ENCODE results near the gene CACNG5. TPM values are rescaled to one million over a fixed set of nuclear protein-coding genes. Genes with fewer than 3 reads are reported as not detected.

The CACNG5 gene
- total RNA-seq, 6 experiments from 2014 or later, result not detected

DNA sequence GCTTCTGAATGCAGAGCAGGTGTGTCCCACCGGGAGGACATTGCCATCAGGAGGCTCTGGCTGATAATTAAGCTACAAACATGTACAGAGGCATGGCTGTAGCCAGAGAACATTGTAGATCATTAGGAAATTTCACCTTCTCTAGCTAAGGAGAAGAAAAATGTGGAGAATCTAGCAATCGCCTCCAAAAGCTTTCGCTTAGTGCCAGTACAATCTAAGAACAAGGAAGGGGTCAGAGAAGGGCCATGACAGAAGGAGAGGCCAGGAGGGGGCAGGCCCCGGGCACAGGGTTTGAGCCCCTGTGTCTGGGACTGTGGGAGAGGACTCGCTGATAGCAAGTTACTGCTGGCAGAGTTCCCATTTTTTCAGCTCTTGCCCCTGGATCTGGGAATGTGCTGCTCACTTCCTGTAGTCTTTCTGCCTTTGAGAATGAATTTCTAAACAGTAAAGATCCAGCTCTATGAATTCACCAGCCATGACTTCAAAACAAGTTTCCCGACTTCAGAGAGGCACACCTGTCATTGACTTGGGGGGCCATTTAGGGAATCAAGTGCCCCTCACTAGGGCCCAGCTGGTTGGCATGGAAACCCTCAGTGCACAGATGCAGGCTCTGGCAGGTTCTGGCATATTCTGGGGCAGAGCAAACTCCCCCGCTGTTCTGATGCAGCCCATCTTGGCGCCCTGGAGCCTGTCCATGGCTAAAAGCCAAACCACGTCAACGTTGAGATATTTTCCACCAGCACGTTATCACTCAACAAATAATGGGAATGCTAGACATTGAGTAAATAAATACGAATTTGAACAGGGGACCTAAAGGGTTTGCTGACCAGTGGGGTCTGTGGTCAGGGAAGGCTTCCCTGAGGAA is 70.1 kb downstream of the CACNG5 start:
- DNase-seq (peak in 1 of 3 donors; percentile 29), ATAC-seq (peak; percentile 14 to 40 (median 25))
- 30% methylated on average over 12 of the region's 12 CpGs for WGBS (ENCODE audit: insufficient coverage, low coverage, low lambda C conversion rate, missing lambda C conversion rate)
- Histone ChIP-seq H3K4me3 (no peak overlapping the region), H3K36me3 (no peaks in the 10 kb centered on the region), H3K27me3 (no peaks in the 10 kb centered on the region), H3K27ac (no peak overlapping the region), H3K4me1 (no peaks in the 10 kb centered on the region), H3K9me3 (no peaks in the 10 kb centered on the region)
- no peak for TF ChIP-seq POLR2A (IDR thresholded peaks at IDR 0.05)
- TF ChIP-seq CTCF (IDR thresholded peaks at IDR 0.05), result no peak
- intact Hi-C loops (cut with DNase I), result loop anchor here (5.0 to 10.0 kb wide), 2 partner anchors 188 to 190 kb away; no protein-coding TSS in a partner anchor

DNA sequence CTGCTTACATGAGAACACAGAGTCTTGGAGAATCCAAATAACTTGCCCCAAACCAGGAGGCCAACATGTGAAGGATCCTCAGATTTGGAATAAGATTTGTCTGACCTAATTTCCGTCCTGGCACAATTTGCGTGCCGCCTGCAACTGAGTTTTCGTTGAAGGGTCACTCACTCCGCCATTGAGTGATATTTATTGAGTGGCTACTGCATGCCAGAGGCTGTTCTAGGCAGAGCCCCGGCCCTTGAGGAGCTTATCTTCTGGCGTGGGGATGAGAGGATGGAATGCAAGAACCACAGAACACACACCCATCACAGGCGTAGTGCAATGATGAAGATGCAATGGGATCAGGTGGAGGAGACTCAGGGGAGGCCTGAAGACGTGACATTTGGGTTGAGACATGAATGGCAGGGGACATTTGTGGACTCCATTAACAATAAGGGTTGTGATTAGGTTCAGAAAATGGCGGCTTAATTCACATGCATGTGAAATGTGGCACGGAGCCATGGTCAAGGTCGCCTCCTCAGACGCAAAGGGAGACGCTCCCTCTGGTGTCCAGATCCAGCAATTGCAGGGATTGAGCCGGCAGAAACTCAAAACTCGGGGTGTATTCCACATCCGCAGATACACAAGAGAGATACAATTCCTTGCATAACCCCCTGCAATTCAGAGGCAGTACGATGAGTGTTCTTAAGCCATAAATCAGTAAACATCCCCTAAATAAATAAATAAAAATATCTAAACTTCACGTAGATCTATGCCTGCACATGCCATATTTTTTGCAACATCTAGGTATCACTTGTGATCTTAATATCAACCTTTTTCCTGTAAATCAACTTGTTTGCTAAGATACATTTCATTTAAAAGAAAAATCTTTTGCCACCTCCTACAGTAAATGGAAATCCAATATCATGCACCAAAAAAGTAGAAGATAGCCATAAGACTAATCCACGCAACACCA is 71.7 kb downstream of the CACNG5 start:
- 39% methylated on average over 19 of the region's 20 CpGs for WGBS (ENCODE audit: insufficient coverage, low coverage, low lambda C conversion rate, missing lambda C conversion rate)
- peak; percentile 75 to 89 (median 81) for ATAC-seq
- TF ChIP-seq CTCF (IDR thresholded peaks at IDR 0.05), result peak; percentile 84 to 93 (median 88)
- no peak for TF ChIP-seq POLR2A (IDR thresholded peaks at IDR 0.05)
- peak; percentile 79 to 82 (median 81) for DNase-seq
- no peaks in the 10 kb centered on the region for H3K9me3 ChIP-seq
- intact Hi-C loops (cut with DNase I), result loop anchor here (5.0 to 10.0 kb wide), 2 partner anchors 189 to 192 kb away; no protein-coding TSS in a partner anchor
- H3K27ac ChIP-seq, result no peak overlapping the region
- no peaks in the 10 kb centered on the region for H3K27me3 ChIP-seq
- no peaks in the 10 kb centered on the region for H3K4me1 ChIP-seq
- H3K36me3 ChIP-seq, result no peaks in the 10 kb centered on the region
- no peak overlapping the region for H3K4me3 ChIP-seq

GRCh38 chr17:66909804-66910373 is 75.0 kb downstream of the CACNG5 start:
- H3K9me3 ChIP-seq, result no peaks in the 10 kb centered on the region
- WGBS (ENCODE audit: insufficient coverage, low coverage, low lambda C conversion rate, missing lambda C conversion rate), result 76% methylated on average over 8 of the region's 8 CpGs
- DNase-seq, result no peak
- H3K27ac ChIP-seq, result no peak overlapping the region
- no peaks in the 10 kb centered on the region for H3K4me1 ChIP-seq
- TF ChIP-seq CTCF (IDR thresholded peaks at IDR 0.05) (no peak), POLR2A (IDR thresholded peaks at IDR 0.05) (no peak)
- no peak for ATAC-seq
- no peaks in the 10 kb centered on the region for H3K36me3 ChIP-seq
- H3K4me3 ChIP-seq, result no peak overlapping the region
- H3K27me3 ChIP-seq, result no peaks in the 10 kb centered on the region
- intact Hi-C loops (cut with DNase I), result loop anchor here (5.0 to 10.0 kb wide), 2 partner anchors 193 to 195 kb away; no protein-coding TSS in a partner anchor

GRCh38 chr17:66910651-66911285 is 75.9 kb downstream of the CACNG5 start:
- ATAC-seq (no peak), DNase-seq (no peak)
- Histone ChIP-seq H3K4me3 (no peak overlapping the region), H3K27ac (no peak overlapping the region), H3K9me3 (no peaks in the 10 kb centered on the region), H3K36me3 (no peaks in the 10 kb centered on the region), H3K4me1 (no peaks in the 10 kb centered on the region), H3K27me3 (no peaks in the 10 kb centered on the region)
- TF ChIP-seq CTCF (IDR thresholded peaks at IDR 0.05), result no peak
- no peak for TF ChIP-seq POLR2A (IDR thresholded peaks at IDR 0.05)
- intact Hi-C loops (cut with DNase I), result no loop called here
- WGBS (ENCODE audit: insufficient coverage, low coverage, low lambda C conversion rate, missing lambda C conversion rate), result 74% methylated on average over 5 of the region's 18 CpGs

All from right lobe of liver (tissue), 6 donors.